GM19239 (cell line): ENCODE results near the gene GIPC1.
"Not testable (repeated sequence)": the region's sequence is repeated elsewhere in the genome, so short reads cannot be mapped to it uniquely, and the experiment has no call there.

Experiments
- DNase-seq: peaks from one replicate; pipeline ENCODE4 v3.0.0; 2011; ENCODE audit warnings: low spot score; ENCODE audit not compliant: insufficient read length
- FAIRE-seq: peaks from 2 replicates; lab custom pipeline; 2011; peaks lifted over from hg19 to GRCh38; lab: Jason Lieb, UNC

The GIPC1 gene

GRCh38 chr19:14496029-14496833, at the start of gene GIPC1:
GIPC1 (minus strand) TSS chr19:14496127; CDS start chr19:14482976, 13,151 bp downstream.
- FAIRE-seq: peak; percentile 86

GRCh38 chr19:14545716-14546082, 49.8 kb upstream of the GIPC1 start:
- DNase-seq (no peak), FAIRE-seq (no peak)

More at GRCh38 chr19:14496029-14496833, at the start of gene GIPC1:
- DNase-seq: peak; percentile 98

- FAIRE-seq (no peak), DNase-seq (no peak)
Observed at GRCh38 chr19:14544977-14545715, 49.2 kb upstream of the GIPC1 start.

GRCh38 chr19:14544047-14544446, 48.1 kb upstream of the GIPC1 start:
- DNase-seq (no peak), FAIRE-seq (no peak)

- DNase-seq (no peak), FAIRE-seq (no peak)
Observed at GRCh38 chr19:14542711-14543328, 46.9 kb upstream of the GIPC1 start.

- not testable (repeated sequence) for FAIRE-seq, DNase-seq
Observed at GRCh38 chr19:14541979-14542378, 46.1 kb upstream of the GIPC1 start.

GRCh38 chr19:14540741-14541525, 45.0 kb upstream of the GIPC1 start:
- DNase-seq (no peak), FAIRE-seq (no peak)

- no peak for FAIRE-seq
- no peak for DNase-seq
Observed at GRCh38 chr19:14536926-14537692, 41.2 kb upstream of the GIPC1 start.

- no peak for FAIRE-seq
Observed at GRCh38 chr19:14533450-14533849, 37.5 kb upstream of the GIPC1 start.

GRCh38 chr19:14530506-14530905, 34.6 kb upstream of the GIPC1 start:
- no peak for DNase-seq
- no peak for FAIRE-seq

More at GRCh38 chr19:14533450-14533849, 37.5 kb upstream of the GIPC1 start:
- no peak for DNase-seq

- FAIRE-seq (no peak), DNase-seq (no peak)
Observed at GRCh38 chr19:14530005-14530348, 34.0 kb upstream of the GIPC1 start.

GRCh38 chr19:14529254-14530004, 33.5 kb upstream of the GIPC1 start, which contains the start of gene TECR:
TECR (plus strand) TSS chr19:14529594; CDS start chr19:14529697, 103 bp downstream.
- DNase-seq: peak; percentile 88
- peak; percentile 99 for FAIRE-seq

- FAIRE-seq (no peak), DNase-seq (no peak)
Observed at GRCh38 chr19:14528419-14529253, 32.7 kb upstream of the GIPC1 start.

GRCh38 chr19:14526423-14526822, 30.5 kb upstream of the GIPC1 start:
- no peak for DNase-seq
- FAIRE-seq: no peak

- DNase-seq (no peak), FAIRE-seq (no peak)
Observed at GRCh38 chr19:14525729-14526128, 29.8 kb upstream of the GIPC1 start.

GRCh38 chr19:14520543-14520942, 24.6 kb upstream of the GIPC1 start:
- FAIRE-seq: no peak
- no peak for DNase-seq

GRCh38 chr19:14519860-14520407, 24.0 kb upstream of the GIPC1 start:
- FAIRE-seq (no peak), DNase-seq (no peak)
